Uterus (tissue), 2 donors: ENCODE data around the gene GDF7.

ENCODE experiments used
- CTCF ChIP-seq, 4 experiments: fragments of 200-600 bp in 2 of 4; fragments of 450-650 bp in 2 of 4; sonication (generic) in 2 of 4; IDR thresholded peaks; one replicate each; pipeline ENCODE4 v1.5.1; 2016 to 2019; ENCODE audit warnings: antibody characterized with exemption in 4 of 4, mild to moderate bottlenecking in 2 of 4, moderate library complexity in 1 of 4
- POLR2A ChIP-seq, 2 donors: fragments of 450-650 bp; IDR thresholded peaks; one replicate each; pipeline ENCODE4 v1.6.1; 2016; ENCODE audit warnings: antibody characterized with exemption in 2 of 2, mild to moderate bottlenecking in 1 of 2, moderate library complexity in 1 of 2

- TF ChIP-seq CTCF (IDR thresholded peaks at IDR 0.05) (no peak), POLR2A (IDR thresholded peaks at IDR 0.05) (no peak)
Observed at GRCh38 chr2:20645301-20645701, 21.6 kb upstream of the GDF7 start.
